ENCODE measurements around the gene RPTOR.

- TF ChIP-seq CTCF (IDR thresholded peaks at IDR 0.05 in 4 of 5, conservative IDR thresholded peaks at IDR 0.05 in 1 of 5) (no peak), POLR2A (IDR thresholded peaks at IDR 0.05) (no peak)
Measured at GRCh38 chr17:80529904-80530292, 14.7 kb upstream of the RPTOR start.

All from gastrocnemius medialis (tissue), 4 donors.